CD4-positive, alpha-beta T cell treated with Interleukin-6 for 4 hours (primary cell): Measurements from ENCODE around the gene GSDME.
"Not testable (repeated sequence)": the region's sequence is repeated elsewhere in the genome, so short reads cannot be mapped to it uniquely, and the experiment has no call there.

Experiments used
- DNase-seq: peaks from one replicate; pipeline ENCODE4 v3.0.0-alpha.2; 2020; ENCODE audit warnings: mixed read lengths

Gene GSDME

GRCh38 chr7:24757353-24758275, at the start of gene GSDME:
Gene GSDME (minus strand): TSS chr7:24757464. CDS start chr7:24749774, 7,690 bp downstream.
- peak; percentile 43 for DNase-seq

- no peak for DNase-seq
Observed at GRCh38 chr7:24802300-24802699, 45.0 kb upstream of the GSDME start.

GRCh38 chr7:24801883-24802282, 44.6 kb upstream of the GSDME start:
- no peak for DNase-seq

- DNase-seq = no peak
Observed at GRCh38 chr7:24800667-24801066, 43.4 kb upstream of the GSDME start.

- no peak for DNase-seq
Observed at GRCh38 chr7:24800073-24800472, 42.8 kb upstream of the GSDME start.

- DNase-seq = no peak
Observed at GRCh38 chr7:24799506-24799905, 42.2 kb upstream of the GSDME start.

GRCh38 chr7:24798261-24798660, 41.0 kb upstream of the GSDME start:
- DNase-seq = no peak

- no peak for DNase-seq
Observed at GRCh38 chr7:24797270-24797669, 40.0 kb upstream of the GSDME start.

GRCh38 chr7:24795407-24795767, 38.1 kb upstream of the GSDME start:
- no peak for DNase-seq

GRCh38 chr7:24794751-24795406, 37.6 kb upstream of the GSDME start:
- not testable (repeated sequence) for DNase-seq

- DNase-seq = no peak
Observed at GRCh38 chr7:24793982-24794648, 36.9 kb upstream of the GSDME start.

GRCh38 chr7:24788961-24789576, 31.8 kb upstream of the GSDME start:
- DNase-seq = no peak

- no peak for DNase-seq
Observed at GRCh38 chr7:24788075-24788474, 30.8 kb upstream of the GSDME start.

GRCh38 chr7:24786941-24787340, 29.7 kb upstream of the GSDME start:
- DNase-seq = no peak

- DNase-seq = no peak
Observed at GRCh38 chr7:24786306-24786705, 29.0 kb upstream of the GSDME start.

- no peak for DNase-seq
Observed at GRCh38 chr7:24784277-24784676, 27.0 kb upstream of the GSDME start.

- no peak for DNase-seq
Observed at GRCh38 chr7:24783698-24784097, 26.4 kb upstream of the GSDME start.

- DNase-seq = no peak
Observed at GRCh38 chr7:24781106-24781505, 23.8 kb upstream of the GSDME start.

- DNase-seq = no peak
Observed at GRCh38 chr7:24779283-24779655, 22.0 kb upstream of the GSDME start.

GRCh38 chr7:24778543-24779282, 21.4 kb upstream of the GSDME start:
- DNase-seq = no peak

- DNase-seq = no peak
Observed at GRCh38 chr7:24777806-24778205, 20.5 kb upstream of the GSDME start.

- no peak for DNase-seq
Observed at GRCh38 chr7:24773646-24774045, 16.4 kb upstream of the GSDME start.

- no peak for DNase-seq
Observed at GRCh38 chr7:24769851-24770250, 12.6 kb upstream of the GSDME start.
